Prostate gland (tissue), 2 donors: ENCODE measurements around the gene ZNF761.
A peak's percentile ranks its signal among the peaks of the same experiment; 100 is the strongest.

Experiments used
- POLR2AphosphoS5 ChIP-seq: sonication (generic); formaldehyde crosslinking; IDR thresholded peaks from one replicate; pipeline ENCODE4 v1.6.1; 2017; ENCODE audit warnings: antibody characterized with exemption
- TF ChIP-seq, protein P1 (sequence below), 4 experiments: fragments of 200-600 bp in 2 of 4; fragments of 450-650 bp in 2 of 4; sonication (generic) in 2 of 4; IDR thresholded peaks; 1 replicate in 3 of 4; 2 replicates in 1 of 4; pipeline ENCODE4 v1.5.1; 2016 to 2019; ENCODE audit warnings: antibody characterized with exemption in 4 of 4, mild to moderate bottlenecking in 2 of 4, moderate library complexity in 2 of 4

DNA sequence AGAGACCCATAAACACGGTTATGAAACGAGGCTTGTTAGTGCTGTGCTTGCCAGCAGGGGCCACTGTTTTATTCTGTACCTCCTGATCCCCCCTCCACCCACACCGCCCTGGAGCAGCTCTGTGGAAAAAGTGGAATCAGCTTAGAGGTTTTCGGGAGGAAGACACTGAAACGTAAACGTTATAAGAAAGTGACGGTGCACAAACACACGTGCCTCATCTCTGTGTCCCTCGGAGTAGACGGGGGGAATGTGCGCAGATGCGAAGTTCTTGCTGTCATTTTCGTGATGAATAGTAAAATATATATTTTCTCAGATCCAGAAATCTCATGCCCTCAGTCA, 72.5 kb downstream of the ZNF761 start:
- peak; percentile 42 for TF ChIP-seq POLR2AphosphoS5
- TF ChIP-seq, protein P1, sequence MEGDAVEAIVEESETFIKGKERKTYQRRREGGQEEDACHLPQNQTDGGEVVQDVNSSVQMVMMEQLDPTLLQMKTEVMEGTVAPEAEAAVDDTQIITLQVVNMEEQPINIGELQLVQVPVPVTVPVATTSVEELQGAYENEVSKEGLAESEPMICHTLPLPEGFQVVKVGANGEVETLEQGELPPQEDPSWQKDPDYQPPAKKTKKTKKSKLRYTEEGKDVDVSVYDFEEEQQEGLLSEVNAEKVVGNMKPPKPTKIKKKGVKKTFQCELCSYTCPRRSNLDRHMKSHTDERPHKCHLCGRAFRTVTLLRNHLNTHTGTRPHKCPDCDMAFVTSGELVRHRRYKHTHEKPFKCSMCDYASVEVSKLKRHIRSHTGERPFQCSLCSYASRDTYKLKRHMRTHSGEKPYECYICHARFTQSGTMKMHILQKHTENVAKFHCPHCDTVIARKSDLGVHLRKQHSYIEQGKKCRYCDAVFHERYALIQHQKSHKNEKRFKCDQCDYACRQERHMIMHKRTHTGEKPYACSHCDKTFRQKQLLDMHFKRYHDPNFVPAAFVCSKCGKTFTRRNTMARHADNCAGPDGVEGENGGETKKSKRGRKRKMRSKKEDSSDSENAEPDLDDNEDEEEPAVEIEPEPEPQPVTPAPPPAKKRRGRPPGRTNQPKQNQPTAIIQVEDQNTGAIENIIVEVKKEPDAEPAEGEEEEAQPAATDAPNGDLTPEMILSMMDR (IDR thresholded peaks at IDR 0.05), result peak in 1 of 4 experiments; percentile 41
